HG03378 (cell line): Measurements from ENCODE around the gene HOMEZ.

ENCODE experiments used
- ATAC-seq: cut with Tn5 transposase; IDR thresholded peaks from one replicate; pipeline ENCODE4 v1.9.1; 2021; ENCODE audit warnings: mild to moderate bottlenecking, moderate library complexity; ENCODE audit not compliant: unreplicated experiment

HOMEZ gene

DNA sequence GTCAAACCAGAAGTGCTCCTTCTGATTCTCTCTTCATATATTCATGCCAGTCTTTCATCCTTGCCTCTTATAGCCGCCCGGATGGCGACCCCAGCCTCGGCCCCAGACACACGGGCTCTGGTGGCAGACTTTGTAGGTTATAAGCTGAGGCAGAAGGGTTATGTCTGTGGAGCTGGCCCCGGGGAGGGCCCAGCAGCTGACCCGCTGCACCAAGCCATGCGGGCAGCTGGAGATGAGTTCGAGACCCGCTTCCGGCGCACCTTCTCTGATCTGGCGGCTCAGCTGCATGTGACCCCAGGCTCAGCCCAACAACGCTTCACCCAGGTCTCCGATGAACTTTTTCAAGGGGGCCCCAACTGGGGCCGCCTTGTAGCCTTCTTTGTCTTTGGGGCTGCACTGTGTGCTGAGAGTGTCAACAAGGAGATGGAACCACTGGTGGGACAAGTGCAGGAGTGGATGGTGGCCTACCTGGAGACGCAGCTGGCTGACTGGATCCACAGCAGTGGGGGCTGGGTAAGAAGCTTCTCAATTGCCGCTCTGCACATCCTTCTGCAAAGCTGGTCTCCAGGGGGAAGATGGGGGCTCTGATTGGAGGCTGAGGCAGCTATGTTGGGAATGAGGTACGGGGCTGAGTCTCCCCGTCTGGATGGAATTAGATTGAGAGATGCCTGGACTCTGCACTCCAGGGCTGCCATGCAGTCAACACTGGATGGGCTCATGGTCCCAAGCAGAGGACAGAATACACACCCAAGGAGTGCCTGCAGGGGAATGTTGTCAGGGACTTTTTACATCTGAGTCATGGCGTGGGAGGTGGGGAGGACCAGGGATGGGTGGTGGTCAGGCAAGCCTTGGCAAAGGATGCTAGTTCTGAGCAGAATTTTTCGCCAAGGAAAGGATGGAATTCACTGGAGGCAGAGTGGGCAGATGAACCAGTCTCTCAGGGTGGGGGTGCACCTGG is 22.0 kb upstream of the HOMEZ start:
- ATAC-seq: no peak

DNA sequence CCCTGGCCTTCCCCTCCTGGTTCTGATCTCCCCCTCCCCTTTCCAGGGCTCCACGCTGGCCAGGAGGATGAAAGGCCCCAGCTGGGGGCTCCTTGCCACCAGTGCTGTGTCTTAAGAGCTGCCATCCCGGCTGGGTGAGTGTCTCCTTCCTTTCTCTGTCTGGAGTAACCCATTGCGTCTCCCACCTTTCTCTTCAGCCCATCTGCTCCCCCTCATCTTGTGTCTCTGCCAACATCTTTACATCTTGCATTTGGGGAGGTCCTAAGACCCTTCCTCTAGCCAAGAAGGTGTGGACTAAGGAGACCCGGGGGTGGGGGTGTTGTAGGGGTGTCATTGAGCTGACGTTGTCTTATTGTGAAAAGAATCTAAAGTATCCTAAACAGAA is 21.2 kb upstream of the HOMEZ start:
- ATAC-seq: no peak

DNA sequence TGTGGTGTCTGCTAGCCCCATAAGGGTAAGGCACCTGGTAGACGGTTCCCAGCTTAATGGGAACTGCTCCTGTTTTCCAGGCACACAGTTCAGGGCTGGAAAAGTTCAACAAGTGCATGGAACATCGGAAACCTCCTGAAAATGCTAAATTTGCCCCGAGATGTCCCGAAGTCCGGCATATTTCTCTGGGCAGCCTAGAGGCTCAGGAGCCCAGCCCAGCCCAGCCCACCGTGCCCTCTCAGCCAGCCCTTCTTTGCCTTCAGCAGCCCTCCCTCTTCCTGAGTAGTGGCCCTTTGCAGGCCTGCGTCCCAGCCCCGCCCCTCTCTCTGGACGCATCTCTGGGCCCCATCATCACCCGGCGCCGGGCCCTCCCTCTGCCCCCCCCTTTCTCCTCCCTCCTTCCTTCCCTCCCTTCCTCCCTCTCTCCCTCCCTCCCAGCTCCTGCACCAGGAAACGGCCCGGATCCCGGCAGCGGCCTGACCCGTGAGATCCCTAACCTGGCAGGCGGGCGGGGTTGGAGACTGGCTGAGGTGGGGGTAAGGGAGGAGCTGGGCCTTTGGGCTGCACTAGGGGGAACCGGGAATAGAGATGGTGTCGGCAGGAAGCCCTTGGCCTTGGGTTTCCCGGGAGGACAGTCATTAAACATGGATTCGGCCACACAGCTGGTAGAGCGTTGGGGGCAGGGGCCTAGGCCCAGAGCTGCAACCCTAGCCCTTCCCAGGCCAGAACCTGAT is 20.6 kb upstream of the HOMEZ start, which contains the start of gene BCL2L2:
BCL2L2 (plus strand) TSS at position 422 of the 734 bp plus-strand sequence. CDS start 935 bp downstream, outside the sequence.
- no peak for ATAC-seq

DNA sequence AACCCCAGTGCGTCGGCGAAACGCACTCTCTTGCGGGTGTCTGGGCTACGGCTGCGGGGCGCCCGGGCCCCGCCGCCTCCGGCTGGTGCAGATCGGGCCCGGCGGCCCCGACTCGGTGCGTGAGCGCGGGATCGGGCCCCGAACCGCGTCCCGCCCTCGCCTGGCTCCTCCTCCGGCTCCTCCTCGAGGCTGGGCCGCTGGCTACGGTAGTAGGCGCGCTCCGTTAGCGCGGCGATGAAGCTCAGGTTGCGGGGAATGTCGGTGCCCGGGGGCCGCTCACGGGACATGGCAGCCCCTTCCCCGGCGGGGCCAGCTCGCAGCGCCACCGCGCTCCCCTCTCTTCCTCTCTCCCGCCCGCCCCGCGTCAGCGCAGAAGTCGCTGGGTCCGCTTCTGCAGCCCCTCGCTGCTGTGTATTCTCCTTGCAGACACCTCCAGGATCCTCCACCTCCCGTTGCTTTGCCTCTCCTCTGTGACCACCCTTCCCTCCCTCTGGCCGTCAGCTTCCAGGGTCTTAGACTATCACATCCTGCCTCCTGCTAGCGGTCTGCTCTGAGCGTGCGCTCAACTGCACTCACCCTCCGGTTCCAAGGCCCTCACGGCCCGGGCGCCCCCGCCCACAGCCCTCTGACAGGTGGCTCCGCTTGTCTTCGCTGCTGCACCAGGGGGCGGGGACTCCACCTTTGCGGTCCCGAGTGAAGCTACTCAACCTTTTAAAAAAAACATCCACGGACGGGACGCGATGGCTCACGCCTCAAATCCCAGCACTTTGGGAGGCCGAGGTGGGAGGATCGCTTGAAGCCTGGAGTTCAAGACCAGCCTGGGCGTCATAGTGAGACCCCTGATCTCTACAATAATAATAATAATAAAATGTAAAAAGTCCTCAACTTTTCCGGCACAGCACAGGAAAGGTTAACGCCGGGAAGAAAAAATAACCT is 16.6 kb upstream of the HOMEZ start, which contains the start of gene PPP1R3E:
PPP1R3E (minus strand) TSS at position 570 of the 936 bp plus-strand sequence; CDS start at position 287, 283 bp downstream.
- ATAC-seq: peak; percentile 33

DNA sequence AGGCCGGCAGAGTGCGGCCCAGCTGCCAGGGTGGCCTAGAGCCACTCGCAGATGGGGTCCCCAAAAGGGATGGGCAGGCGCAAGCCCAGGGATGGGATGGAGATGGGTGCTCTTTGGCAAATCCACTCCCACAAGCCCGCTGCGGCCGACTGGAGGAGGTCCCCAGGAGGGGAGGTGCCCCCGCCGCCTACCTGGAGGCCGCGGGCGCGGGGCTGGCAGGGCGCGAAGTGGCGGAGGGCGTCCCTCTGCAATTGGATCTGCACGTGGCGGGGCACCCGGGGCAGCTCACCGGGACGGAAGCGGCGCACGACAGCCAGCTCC is 16.0 kb upstream of the HOMEZ start:
- no peak for ATAC-seq

DNA sequence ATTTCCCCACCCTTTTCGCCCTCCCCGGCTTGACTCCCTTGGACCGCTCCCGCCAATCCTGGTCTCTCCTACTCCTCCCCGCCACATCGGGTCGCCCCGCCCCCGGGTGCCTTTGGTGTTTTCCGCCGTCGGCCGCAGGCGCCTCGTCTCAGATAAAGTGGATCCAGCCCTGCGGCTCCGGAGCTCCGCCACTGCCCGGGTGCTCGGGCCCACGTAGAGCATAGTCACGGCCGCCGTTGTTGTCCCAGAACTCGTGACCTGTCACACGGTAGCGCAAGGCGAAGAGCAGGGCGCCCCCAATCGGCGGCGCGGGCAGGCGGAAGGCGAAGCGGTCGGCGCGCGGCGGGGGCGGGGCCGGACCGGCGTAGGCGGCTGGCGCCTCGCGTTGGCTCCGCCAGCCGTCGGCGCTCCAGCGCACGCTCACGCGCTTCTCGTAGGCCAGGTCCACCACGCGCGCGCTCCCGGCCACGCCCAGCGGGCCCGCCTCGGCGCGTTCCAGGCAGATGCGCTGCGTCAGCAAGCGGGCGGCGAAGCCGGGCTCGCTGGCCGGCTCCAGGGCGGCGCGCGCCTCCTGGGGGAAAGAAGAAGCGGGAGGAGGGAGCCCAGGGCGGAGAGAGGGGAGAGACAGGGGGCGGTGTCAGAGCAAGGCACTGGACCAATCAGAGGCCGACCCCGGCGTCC is 15.5 kb upstream of the HOMEZ start:
- peak; percentile 65 for ATAC-seq

DNA sequence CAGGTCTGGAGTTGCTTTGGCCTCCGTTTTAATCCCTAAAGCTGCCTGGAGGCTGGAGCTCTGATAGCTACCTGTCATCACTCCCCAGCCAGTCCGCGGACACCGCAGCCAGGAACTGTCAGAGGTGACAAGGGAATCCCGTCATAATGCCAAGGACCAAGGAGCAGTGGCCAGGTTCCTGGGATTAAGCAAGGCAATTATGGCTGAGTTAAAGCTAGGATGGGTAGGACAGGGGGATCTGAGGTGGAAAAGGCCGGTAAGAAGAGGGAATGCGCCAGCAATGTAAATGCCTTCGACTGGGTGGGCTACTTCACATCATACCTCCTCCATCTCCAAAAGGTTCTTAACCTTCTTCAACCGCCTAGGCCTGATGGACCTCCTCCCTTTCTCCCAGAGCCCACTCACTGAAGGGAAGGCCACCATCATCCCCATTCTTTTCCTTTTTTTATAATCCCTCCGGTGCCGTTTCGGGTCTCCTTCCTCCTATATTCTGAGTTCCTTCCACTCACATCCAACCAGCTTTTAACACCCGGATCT is 14.8 kb upstream of the HOMEZ start:
- no peak for ATAC-seq

DNA sequence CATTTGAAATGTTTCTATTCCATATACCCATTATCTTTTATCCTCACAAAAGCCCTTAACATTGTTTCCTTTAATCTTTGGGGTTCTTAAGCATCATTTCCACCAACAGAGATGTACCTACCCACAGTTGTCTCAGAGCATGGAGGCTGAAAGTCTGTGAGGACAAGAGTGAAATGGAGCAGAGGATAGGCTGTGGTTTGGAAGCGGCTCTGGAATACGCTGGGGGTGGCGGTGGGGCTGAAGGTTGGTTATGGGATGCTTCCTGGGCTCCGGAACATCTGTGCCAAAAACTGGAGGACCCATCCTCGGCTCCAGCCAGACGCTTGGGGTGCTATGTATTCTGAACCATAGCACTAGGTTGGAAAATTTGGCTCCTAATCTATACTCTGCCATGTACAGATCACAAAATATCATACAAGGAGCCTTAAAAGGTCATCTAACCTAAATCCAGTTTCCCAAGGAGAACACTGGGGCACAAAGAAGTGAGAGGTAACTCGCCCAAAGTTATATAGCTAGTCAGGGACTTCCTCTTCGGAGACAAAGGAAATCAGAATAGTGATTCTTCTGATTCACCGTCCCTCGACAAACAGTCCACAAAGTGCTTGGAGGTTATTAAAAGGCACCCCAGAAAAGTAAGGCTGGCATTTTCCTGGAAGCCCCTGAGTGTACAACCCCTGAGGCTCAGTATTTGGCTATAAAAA is 14.2 kb upstream of the HOMEZ start:
- ATAC-seq: no peak

DNA sequence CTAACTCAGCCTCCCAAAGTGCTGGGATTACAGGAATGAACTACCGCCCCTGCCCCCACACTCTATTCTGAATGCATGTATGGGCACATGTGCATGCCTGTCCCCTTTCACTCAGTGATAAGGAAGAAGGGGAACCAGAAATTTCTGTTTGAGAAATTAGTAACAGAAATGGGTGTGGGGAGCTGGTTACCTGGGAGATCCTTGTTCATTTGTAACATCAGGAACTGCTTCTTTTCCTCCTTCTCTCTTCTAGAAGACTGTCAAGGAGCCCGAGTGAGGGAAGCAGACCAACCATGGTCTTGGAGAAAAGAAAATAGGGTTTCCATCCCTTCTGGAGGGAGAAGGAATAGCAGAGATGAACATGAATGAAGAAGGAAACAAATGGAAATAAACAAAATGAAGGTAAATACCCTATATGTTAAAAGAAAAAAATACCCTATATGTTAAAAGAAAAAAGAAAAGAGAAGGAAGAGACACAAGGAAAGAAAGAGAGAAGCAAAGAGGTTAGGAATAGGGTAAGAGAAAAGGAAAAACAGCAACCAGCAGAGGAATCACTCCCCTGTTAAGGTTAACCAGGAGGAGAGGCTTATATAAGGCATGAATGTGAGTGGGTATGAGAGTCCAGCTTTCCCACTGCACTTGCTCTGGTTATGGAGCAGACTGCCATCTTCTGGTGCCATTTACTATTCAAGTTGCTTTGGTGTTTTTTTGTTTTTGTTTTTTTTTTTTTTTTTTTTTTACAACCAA is 13.5 kb upstream of the HOMEZ start:
- ATAC-seq: no peak

DNA sequence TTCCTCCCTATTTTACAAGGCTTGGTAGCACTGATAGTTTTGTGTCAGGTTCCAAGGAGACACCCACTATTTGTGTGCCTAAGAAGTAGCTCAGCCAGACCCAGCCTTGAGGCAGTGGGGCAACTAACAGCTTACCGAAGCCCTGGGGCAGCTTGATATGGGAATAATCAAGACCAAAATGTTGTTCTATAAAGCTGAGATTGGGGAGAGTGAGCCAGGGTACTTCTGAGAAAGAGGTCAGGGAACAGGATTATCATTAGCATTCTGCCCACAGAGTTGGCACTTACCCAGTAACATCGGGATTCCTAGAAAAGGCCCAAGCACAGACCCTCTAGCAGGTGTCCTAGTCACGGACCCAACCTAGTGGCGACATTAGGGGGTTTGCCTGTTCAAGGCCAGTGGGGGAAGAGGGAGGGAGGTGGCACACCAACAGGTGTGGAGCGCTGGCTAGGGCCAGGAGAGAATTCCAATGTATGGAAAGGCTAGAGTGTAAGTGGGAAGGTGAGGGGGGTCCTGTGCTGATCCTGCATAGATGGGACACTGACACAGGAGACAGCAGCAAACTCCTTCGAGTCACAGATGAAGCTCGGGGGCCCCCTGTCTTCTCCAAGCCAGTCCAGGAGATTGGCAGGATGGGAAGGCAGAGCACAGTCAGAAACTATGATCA is 11.8 kb upstream of the HOMEZ start:
- no peak for ATAC-seq

DNA sequence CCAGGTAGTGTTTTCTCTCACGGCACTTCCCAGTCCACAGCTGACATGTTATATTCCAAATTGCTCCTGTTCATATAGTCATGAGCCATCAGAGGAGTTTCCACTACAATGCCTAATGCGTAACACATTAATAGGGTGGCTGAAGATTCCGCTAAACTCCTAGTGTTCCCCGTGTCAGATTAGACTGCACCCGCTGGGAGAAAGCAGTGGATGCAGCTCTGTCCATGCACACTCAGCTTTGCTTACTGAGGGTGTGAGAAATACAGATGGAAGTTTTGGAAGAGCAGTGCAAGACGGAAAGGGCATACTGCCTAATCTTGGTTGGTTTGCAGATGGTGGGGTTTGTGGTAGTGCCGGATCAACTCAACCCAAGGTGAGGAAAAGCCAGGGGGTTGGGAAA is 11.2 kb upstream of the HOMEZ start:
- no peak for ATAC-seq

DNA sequence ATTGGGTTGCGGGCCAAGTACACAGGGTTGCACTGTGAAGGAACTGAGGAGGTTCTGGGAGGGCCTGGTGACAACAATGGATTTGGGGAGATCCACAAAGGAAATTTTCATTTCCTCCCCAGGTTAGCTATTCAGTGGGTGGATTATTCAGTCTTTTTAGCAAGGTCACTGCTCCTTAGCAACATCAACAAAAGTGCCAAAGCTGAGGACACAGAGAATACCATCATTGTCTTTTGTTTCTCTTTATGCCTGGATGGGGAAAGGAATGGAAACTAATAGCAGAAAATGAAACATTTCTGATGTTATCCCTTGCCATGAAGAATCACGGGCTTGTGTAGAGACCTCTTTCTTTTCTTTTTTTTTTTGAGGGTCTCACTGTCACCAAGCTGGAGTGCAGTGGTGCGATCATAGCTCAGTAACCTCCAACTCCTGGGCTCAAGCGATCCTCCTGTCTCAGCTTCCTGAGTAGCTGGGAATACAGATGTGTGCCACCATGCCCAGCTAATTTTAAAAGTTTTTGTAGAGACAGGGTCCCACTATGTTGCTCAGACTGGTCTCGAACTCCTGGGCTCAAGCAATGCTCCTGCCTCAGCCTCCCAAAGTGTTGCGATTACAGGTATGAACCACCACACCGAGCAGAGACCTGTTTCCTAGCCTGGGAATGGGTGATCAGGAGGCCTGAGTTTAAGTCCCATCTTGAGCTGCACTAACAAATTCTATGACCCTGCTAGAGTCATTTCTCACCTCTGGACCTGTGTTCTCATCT is 10.3 kb upstream of the HOMEZ start:
- no peak for ATAC-seq

DNA sequence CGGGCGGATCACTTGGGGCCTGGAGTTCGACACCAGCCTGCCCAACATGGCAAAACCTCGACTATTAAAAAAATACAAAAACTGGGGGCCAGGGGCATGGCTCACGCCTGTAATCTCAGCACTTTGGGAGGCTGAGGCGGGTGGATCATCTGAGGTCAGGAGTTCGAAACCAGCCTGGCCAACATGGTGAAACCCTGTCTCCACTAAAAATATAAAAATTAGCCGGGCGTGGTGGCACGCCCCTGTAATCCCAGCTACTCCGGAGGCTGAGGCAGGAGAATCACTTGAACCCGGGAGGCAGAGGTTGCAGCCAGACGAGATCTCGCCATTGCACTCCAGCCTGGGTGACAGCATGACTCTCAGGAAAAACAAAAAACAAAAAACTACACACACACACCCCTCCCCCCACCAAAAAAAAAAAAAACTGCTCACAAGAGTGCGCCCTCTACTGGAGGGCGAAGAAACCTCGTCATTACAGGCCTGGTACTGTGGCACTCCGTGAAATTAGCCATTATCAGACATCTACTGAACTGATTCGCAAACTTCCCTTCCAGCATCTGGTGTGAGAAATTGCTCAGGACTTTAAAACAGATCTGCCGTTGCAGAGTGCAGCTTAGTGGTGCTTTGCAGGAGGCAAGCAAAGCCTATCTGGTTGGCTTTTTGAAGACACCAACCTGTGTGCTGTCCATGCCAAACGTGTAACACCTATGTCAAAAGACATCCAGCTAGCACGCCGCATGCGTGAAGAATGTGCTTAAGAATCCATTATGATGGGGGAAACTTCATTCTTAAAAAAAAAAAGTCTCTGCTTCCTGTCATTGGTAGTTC is 9.0 kb upstream of the HOMEZ start:
- ATAC-seq: no peak

DNA sequence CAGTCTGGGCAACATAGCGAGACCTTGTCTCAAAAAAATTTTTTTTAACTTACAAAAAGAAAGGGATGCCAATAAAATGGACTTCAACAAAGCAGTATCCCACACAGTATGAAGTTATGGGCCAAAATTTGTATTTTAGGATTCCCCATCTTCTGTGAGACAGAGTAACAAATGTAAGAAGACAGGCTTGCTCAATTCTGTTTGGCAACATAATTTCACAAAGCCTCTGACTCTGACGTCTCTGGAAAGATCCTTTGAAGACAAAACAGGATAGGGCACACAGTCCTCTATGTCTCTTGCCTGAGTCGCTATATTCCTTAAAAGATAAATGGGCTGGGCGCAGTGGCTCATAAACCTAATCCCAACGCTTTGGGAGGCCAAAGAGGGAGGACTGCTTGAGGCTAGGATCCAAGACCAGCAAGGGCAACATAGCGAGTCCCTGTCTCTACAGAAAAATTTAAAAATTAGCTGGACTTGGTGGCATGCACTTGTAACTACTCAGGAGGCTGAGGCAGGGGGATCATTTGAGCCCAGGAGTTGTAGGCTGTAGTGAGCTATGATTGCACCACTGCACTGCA is 1.1 kb upstream of the HOMEZ start:
- ATAC-seq: no peak

DNA sequence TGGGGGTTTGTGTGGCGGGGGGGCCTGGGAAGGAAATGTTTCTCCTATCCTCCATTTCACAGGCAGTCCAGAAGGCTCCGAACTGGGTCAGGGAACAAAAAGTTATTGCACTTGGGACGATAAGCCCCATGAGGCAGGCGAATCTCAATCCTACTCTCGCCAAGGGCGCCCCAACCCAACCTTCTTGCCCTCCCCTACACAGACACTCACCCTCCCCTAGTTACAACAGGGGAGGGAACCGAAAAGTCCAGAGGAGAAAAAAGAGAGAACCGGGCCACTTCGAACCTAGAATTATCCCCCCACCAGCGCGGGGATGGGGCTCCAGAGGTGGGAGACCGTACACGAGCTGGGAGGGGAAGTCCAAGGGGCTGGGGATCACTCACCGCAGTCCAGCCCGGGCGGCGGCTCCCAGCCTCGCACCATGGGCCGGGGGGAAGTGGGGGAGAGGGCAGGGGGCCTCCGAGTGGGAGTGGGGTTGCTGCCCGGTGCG is 357 bp downstream of the HOMEZ start:
- ATAC-seq: peak; percentile 10
